ENCODE data around the gene CACNA1S.

DNA sequence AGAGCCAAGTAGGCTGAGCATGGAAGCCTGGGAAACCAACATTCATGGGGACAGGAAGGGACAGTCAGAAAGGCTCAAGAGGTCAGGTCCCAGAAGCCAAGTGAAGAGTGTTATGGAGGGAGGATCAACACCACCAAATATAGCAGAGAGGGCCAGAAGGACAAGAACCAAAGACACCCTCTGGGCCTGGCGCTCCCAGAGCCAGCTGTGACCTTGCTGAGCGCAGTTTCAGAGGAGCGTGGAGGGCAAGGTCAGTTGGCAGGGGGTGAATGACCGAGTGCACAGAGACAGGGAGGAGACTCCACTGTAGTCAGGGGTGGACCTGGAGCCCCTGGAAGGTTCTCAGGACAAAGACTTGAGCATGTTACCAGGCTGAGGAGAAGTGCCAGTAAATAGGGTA is 19.2 kb upstream of the CACNA1S start:
- TF ChIP-seq, protein P1, sequence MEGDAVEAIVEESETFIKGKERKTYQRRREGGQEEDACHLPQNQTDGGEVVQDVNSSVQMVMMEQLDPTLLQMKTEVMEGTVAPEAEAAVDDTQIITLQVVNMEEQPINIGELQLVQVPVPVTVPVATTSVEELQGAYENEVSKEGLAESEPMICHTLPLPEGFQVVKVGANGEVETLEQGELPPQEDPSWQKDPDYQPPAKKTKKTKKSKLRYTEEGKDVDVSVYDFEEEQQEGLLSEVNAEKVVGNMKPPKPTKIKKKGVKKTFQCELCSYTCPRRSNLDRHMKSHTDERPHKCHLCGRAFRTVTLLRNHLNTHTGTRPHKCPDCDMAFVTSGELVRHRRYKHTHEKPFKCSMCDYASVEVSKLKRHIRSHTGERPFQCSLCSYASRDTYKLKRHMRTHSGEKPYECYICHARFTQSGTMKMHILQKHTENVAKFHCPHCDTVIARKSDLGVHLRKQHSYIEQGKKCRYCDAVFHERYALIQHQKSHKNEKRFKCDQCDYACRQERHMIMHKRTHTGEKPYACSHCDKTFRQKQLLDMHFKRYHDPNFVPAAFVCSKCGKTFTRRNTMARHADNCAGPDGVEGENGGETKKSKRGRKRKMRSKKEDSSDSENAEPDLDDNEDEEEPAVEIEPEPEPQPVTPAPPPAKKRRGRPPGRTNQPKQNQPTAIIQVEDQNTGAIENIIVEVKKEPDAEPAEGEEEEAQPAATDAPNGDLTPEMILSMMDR (IDR thresholded peaks at IDR 0.05; ENCODE audit: low read depth, low read length): no peak
- no peak for TF ChIP-seq EZH2phosphoT487 (IDR thresholded peaks at IDR 0.05; ENCODE audit: low read depth)
